Left colon (tissue), 2 donors: ENCODE measurements around the gene IL26. TPM values are rescaled to one million over a fixed set of nuclear protein-coding genes. Genes with fewer than 3 reads are reported as not detected.

ENCODE experiments used
- ATAC-seq: fragments of 200-7000 bp; cut with Tn5 transposase; one replicate; pipeline ENCODE4 v1.9.1; 2020; ENCODE audit warnings: mild to moderate bottlenecking, moderate library complexity
- DNase-seq, 2 donors: peaks; one replicate each; pipeline ENCODE4 v3.0.0-alpha.2; 2020
- intact Hi-C, 2 donors: fragments of 100-400 bp; cut with DNase I in 1 of 2; cut with micrococcal nuclease in 1 of 2; formaldehyde crosslinking; loops; one replicate each; pipeline versions ENCODE4 v1.11.2 to v1.14.0; 2022; cut with DNase I, micrococcal nuclease
- total RNA-seq, 2 donors: library from RNA; stranded (reverse); fragmentation: NEBNext Ultra II Directional; extraction: Animal tissue kit (Norgen Biotek cat#: 25700); gene quantifications; one replicate each; pipeline ENCODE4 v1.2.1, GENCODE V29; 2021
- donor health status: DM: no; HTN: no; CAD: no.
- donor health status: DM: yes; HTN: yes; CAD: no.

The IL26 gene
- total RNA-seq, 2 donors from 2014 or later: not detected

- ATAC-seq (no peak), DNase-seq (no peak)
- intact Hi-C loops: no loop called here
These were observed 51.8 kb downstream of the IL26 start for GRCh38 chr12:68173792-68174191.

DNA sequence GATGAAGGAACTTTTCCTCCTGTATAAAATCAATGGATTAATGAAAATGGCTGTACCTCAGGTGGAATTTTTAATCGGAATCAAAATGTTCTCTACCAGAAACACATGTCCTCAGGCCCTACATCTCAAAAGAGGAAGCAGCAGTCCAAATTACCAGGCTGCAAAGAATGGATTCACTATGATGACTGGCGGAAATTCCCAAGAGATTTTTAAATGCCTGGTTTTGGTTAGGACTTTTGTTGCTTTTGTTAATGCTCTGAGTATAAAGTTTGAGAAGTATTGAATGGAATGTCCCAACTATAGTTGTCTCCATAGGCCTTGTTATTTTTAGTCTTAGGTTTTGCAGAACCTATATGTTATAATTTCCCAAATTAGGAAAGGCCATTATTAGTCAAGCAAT is 54.9 kb downstream of the IL26 start:
- no peak for ATAC-seq
- no peak for DNase-seq
- intact Hi-C loops: no loop called here

DNA sequence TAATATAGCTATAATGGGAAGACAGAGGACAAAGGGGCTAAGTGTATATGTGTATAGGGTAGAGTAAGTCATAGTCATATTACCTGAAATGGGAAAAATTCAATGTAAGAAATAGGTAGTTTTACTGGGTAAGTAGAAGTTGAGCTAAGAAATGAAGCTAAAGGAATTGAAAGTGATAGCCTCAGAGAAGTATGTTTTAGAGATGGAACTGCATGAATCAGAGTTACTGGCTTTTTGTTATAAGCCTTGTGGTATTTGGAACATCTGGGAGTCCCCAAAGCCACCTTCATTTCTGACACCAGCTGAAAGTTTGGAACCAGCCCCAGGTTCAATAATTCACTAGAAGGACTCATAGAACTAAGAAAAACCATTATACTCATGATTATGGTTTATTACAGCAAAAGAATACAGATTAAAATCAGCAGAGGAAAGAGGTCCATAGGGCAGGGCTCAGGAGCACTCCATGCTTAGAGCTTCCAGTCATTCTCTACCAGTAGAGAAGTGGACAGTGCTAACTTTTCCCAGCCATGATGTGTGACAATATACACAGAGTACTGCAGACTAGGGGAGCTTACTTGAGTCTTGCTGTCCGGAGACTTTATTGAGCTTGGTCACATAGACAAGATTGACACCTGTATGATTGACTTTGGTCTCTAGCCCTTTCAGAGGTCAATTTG is 56.3 kb downstream of the IL26 start:
- no peak for ATAC-seq
- intact Hi-C loops: no loop called here

GRCh38 chr12:68166317-68166831 is 59.2 kb downstream of the IL26 start:
- no peak for DNase-seq
- no peak for ATAC-seq
- intact Hi-C loops: no loop called here

More for the DNA sequence above, 56.3 kb downstream of the IL26 start:
- DNase-seq: no peak

- DNase-seq (no peak), ATAC-seq (no peak)
- intact Hi-C loops: no loop called here
These were observed 62.0 kb downstream of the IL26 start for GRCh38 chr12:68163560-68164081.

- DNase-seq (no peak), ATAC-seq (no peak)
- intact Hi-C loops: no loop called here
These were observed 63.2 kb downstream of the IL26 start for GRCh38 chr12:68162374-68162773.

- intact Hi-C loops: no loop called here
- DNase-seq (no peak), ATAC-seq (no peak)
These were observed 65.8 kb downstream of the IL26 start, which contains the start of gene IFNG for GRCh38 chr12:68159681-68160304. Gene IFNG, minus strand, starts transcription at chr12:68159740. Its CDS starts 125 bp downstream, at chr12:68159615.

GRCh38 chr12:68158432-68158831 is 67.2 kb downstream of the IL26 start:
- intact Hi-C loops: no loop called here
- DNase-seq: no peak
- no peak for ATAC-seq

DNA sequence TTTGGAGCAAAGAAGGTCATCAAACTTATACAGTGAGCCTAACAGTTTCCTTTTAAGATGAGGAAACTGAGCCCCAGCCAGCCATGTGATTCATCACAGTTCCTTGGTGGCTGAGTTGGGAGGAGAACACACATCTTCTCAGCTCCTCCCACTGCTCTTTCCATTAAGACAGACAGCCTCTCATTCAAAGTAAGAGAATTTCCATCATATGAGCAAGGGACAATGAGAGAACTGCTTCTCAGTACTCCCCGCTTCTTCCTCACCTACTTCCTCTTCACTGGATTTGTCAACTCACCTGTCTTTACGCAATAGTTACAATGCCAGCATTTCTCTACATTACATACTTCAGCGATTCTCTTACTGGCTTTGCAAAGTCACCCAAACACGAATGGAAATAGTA is 68.2 kb downstream of the IL26 start:
- DNase-seq (no peak), ATAC-seq (no peak)

DNA sequence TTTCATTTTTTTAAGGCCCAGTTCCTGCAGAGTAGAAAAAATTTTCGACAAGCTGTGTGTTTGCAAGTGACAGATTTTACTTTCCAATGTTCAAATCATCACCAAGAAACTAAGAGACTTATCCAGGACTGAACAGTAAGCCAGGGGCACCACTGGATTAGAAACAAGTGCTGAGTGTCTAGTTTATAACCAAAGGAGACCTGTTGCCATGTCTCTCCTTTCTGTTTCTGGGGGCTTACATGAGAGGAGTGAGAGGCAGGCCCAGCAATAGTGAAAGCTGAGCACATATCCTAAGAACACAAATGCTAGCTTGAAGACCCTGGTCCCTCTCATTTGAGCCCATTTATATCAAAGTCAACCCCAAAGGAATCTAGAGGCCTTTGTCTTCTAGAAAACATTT is 69.0 kb downstream of the IL26 start:
- no peak for DNase-seq
- intact Hi-C loops: no loop called here
- ATAC-seq: no peak

More for the DNA sequence above, 68.2 kb downstream of the IL26 start:
- intact Hi-C loops: no loop called here

DNA sequence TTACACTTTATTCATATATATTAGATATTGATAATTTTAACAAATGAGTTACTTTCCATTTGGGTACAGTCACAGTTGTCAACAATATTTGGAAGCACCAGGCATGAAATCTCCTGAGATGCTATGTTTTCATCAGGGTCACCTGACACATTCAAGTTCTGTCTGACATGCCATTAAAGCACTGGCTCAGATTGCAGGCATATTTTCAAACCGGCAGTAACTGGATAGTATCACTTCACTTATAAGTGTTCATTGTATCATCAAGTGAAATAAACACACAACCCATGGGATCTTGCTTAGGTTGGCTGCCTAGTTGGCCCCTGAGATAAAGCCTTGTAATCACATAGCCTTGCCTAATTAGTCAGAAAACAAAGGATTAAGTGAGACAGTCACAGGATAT is 70.8 kb downstream of the IL26 start:
- ATAC-seq (no peak), DNase-seq (no peak)
- intact Hi-C loops: no loop called here

Other genes starting within 250 kb of the IL26 start
- gene IFNG-AS1, start 236.4 kb downstream of the IL26 start, total RNA-seq: under 1 TPM in 1 of 2 donors, not detected in 1; 0.56 TPM
- not detected for gene IFNG, start 66.1 kb downstream of the IL26 start, total RNA-seq
- not detected for gene IL22, start 27.8 kb upstream of the IL26 start, total RNA-seq
- 10 to 100 TPM in 1 of 2 donors, 1 to 10 TPM in 1; 6.6 to 11.6 TPM for gene MDM1, start 106.6 kb upstream of the IL26 start, total RNA-seq